Right ventricle myocardium inferior (tissue), 1 donor: ENCODE data around the gene CASP14. TPM values are rescaled to one million over a fixed set of nuclear protein-coding genes. Genes with fewer than 3 reads are reported as not detected.
"Not testable (repeated sequence)": the region's sequence is repeated elsewhere in the genome, so short reads cannot be mapped to it uniquely, and the experiment has no call there.

Source experiments
- ATAC-seq: fragments of 200-7000 bp; cut with Tn5 transposase; one replicate; pipeline ENCODE4 v1.9.1; 2020; ENCODE audit warnings: mild to moderate bottlenecking, moderate library complexity
- DNase-seq: peaks from one replicate; pipeline ENCODE4 v3.0.0; 2021; ENCODE audit errors: missing footprints
- intact Hi-C: fragments of 100-400 bp; cut with DNase I; formaldehyde crosslinking; loops from one replicate; pipeline ENCODE4 v1.11.0; 2022
- total RNA-seq: library from RNA; stranded (reverse); fragmentation: NEBNext Ultra II Directional; extraction: Animal tissue kit (Norgen Biotek cat#: 25700); gene quantifications from one replicate; pipeline ENCODE4 v1.2.1, GENCODE V29; 2021
- donor health status: DM: no; HTN: yes; CAD: no; lungs with severe emphysema.

Gene CASP14
- total RNA-seq, 1 donor from 2014 or later = not detected

DNA sequence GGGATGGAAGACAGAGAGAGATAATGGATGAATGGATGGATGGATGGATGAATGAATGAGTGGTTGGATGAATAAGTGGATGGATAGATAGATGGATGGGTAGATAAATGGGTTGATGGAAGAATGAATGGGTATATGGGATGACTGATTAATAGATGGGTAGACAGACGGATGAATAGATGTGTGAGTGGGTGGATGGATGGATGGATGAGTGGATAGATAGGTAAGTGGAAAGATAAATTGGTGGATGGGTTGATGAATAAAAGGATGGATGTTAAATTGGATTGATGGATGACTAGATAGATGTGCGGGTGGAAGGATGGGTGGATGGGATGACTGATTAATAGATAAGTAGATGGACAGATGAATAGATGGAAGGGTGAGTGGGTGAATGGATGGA, 1.4 kb downstream of the CASP14 start:
- ATAC-seq (no peak), DNase-seq (no peak)
- intact Hi-C loops = no loop called here

GRCh38 chr19:15062036-15062435, 12.8 kb downstream of the CASP14 start:
- no peak for DNase-seq
- ATAC-seq = no peak
- intact Hi-C loops = no loop called here

- intact Hi-C loops, DNase-seq, ATAC-seq: not testable (repeated sequence)
Measured at GRCh38 chr19:15070386-15070785, 21.1 kb downstream of the CASP14 start.

DNA sequence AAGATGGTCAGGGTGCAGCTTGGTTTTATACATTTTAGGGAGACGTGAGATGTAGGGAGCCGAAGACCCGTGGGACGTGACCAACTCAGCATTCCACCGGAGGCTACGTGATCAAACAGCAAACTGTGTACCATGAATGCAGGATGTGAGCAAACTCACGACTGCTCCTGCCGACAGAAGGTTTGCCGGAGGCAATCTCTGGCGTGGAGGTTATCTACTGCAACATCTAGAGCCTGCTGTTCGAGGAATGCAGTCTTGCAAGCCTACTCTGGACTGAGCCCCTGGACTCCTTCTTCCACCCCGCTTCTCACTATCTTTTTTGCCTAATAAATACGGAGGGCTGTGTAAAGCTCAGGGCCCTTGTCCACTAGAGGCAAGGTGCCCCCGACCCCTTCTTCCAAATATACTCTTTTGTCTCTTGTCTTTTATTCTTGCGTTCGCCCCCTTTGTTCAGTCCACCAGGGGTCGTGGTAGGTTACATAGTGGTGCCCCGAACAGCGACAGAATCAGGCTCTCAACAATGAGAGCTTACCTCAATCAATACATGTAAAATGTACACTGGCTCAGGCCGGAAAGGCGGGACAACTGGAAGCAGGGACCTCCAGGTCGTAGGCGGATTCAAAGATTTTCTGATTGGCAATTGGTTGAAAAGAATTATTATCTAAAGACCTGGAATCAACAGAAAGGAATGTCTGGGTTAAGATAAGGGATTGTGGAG, 23.8 kb downstream of the CASP14 start:
- ATAC-seq = no peak
- intact Hi-C loops = no loop called here
- DNase-seq = no peak

DNA sequence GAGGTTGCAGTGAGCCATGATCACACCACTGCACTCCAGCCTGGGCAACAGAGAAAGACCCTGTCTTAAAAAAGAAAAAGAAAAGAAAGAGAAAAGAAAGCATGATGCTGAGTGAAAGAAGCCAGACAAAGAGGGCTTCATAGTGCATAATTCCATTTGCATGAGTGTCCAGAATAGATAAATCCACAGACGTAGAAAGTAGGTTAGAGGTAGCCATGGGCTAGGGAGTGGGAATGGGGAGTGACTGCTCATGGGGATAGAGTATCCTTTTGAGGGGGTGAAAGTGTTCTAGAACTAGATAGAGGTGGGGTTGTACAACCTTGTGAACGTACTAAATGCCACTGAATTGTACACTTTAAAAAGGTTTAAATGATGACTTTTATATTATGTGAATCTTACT, 25.1 kb downstream of the CASP14 start:
- ATAC-seq (no peak), DNase-seq (no peak)
- intact Hi-C loops = no loop called here

DNA sequence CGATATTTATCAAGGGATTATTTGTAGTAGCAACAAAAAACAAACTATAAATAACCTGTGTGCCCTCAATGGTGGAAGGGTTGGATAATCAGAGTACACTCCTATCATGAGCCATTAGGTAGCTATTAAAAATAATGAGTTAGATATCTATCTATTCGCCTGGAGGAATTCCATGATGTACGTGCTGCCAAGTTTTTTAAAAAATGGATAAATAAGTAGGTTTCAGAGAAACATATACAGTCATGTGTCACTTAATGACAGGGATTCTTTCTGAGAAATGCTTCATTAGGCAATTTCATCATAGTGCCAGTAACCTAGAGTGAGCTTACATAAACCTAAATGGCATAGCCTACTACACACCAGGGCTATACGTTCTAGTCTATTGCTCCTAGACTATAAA, 26.5 kb downstream of the CASP14 start:
- ATAC-seq = no peak
- intact Hi-C loops = no loop called here
- no peak for DNase-seq

- DNase-seq, intact Hi-C loops, ATAC-seq: not testable (repeated sequence)
Measured at GRCh38 chr19:15080002-15080401, 30.7 kb downstream of the CASP14 start.

DNA sequence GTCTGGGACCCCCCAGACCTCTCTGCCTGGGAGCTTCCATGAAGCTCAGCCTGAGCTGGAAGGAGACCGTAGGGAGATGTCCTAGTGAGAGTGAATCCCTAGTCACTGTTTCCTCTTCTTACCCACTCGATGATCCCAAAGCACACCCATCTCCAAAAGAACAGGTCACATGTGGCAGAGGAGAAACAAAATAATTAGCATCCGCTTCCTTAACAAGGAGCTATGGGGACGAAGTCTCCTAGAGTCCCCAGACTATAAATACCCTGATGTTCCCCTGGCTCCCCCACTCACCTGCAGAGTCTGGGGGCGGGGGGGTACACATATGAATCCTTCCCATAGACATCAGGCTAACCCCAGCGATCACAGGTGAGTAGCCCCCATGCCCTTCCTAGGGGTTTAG, 32.6 kb downstream of the CASP14 start, which contains the start of gene OR1I1:
OR1I1 (plus strand) TSS at position 301 of the 400 bp plus-strand sequence. CDS start 4,855 bp downstream, outside the sequence.
- intact Hi-C loops = no loop called here
- no peak for DNase-seq
- ATAC-seq = no peak

GRCh38 chr19:15087182-15087581, 37.9 kb downstream of the CASP14 start:
- ATAC-seq = no peak
- intact Hi-C loops = no loop called here
- no peak for DNase-seq

DNA sequence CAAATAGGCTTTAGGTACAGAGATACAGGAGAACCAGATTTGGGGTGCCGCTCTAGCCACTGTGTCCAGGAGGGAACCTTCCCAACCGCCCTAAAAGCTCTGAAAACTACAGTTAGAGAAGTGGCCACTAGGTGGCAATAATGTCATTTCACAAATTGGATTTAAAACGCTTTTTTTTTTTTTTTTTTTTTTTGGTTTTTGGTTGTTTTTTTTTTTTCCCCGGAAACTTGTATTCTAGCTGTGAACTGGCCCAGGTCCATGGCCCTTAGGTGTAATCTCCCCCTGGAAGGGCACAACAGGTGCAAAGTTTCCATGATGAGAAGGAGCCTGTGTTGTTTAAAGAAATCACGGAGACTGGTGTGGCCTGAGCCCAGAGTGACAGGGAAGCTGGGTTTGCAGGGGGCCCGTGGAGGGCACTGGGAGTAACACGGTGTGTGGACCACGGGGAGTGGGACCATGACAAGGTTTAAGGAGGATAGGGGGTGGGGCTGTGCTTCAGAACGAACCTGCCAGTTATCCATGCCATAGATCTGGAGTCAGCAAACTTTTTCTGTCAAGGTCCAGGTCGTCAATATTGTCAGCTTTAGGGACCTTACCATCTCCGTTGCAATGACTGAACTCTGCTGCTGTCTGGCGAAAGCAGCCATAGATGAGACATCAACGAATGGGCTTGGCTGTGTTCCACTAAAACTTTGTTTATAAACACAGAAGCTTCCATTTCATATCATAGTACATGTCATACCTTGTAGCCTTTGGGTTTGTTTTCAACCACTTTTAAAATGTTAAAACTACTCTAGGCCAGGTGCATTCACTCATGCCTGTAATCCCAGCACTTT, 42.9 kb downstream of the CASP14 start:
- no peak for DNase-seq

GRCh38 chr19:15093001-15093400, 43.7 kb downstream of the CASP14 start:
- DNase-seq (no peak), ATAC-seq (no peak)
- intact Hi-C loops = loop anchor here (2.0 to 5.0 kb wide), 2 partner anchors 58 to 464 kb away; no protein-coding TSS in a partner anchor

More for the DNA sequence above, 42.9 kb downstream of the CASP14 start:
- no peak for ATAC-seq
- intact Hi-C loops = loop anchor here (2.0 to 5.0 kb wide), 2 partner anchors 59 to 465 kb away; no protein-coding TSS in a partner anchor

DNA sequence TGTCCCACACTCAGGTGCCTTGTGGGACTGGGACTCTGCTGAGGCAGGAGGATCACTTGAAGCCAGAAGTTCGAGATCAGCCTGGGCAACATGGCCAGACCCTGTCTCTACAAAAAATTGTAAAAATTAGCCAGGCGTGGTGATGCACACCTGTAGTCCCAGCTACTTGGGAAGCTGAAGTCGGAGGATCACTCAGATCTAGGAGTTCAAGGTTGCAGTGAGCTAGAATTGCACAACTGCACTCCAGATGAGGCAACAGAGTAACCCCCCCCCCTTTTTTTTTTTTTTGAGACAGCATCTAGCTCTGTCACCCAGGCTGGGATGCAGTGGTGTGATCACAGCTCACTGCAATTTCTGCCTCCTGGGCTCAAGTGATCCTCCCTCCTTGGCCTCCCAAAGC, 46.9 kb downstream of the CASP14 start:
- intact Hi-C loops = no loop called here
- ATAC-seq (no peak), DNase-seq (no peak)

GRCh38 chr19:15097980-15098379, 48.7 kb downstream of the CASP14 start:
- ATAC-seq, intact Hi-C loops: not testable (repeated sequence)

GRCh38 chr19:15098460-15098859, 49.2 kb downstream of the CASP14 start:
- ATAC-seq (no peak), DNase-seq (no peak)
- intact Hi-C loops = no loop called here

More at GRCh38 chr19:15097980-15098379, 48.7 kb downstream of the CASP14 start:
- DNase-seq = not testable (repeated sequence)

DNA sequence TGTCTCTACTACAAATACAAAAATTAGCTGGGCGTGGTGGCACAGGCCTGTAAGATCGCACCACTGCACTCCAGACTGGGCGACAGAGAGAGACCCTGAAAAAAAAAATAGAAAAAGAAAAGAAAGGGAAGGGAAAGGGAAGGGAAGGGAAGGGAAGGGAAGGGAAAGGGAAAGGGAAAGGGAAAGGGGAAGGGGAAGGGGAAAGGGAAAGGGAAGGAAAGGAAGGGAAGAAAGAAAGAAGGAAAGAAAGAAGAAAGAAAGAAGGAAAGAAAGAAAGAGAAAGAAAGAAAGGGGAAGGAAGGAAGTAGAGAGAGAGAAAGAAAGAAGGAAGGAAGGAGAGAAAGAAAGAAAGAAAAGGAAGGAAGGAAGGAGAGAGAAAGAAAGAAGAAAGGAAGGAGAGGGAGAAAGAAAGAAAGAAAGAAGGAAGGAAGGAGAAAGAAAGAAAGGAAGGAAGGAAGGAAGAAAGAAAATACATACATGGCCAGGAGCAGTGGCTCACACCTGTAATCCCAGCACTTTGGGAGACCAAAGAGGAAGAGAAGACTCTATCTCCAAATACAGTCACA, 49.8 kb downstream of the CASP14 start:
- DNase-seq (no peak), ATAC-seq (no peak)
- intact Hi-C loops = no loop called here

GRCh38 chr19:15101479-15102082, 52.3 kb downstream of the CASP14 start:
- intact Hi-C loops = loop anchor here (2.0 kb wide), 1 partner anchor 49 kb away; no protein-coding TSS in a partner anchor
- DNase-seq (no peak), ATAC-seq (peak; percentile 60)

DNA sequence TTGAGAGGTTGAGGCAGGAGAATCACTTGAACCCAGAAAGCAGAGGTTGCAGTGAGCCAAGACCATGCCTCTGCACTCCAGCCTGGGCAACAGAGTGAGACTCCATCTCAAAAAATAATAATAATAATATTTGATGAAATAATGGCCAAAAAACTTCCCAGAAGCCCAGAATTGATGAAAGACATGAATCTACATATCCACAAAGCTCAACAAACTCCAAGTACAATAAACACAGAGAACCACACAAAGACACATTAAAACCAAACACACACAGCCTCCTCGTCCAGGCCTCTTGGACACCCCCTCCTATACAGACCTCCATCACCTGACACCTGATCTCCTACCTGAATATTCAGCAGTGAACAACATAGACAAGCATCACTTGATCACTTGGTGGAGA, 54.7 kb downstream of the CASP14 start:
- DNase-seq (no peak), ATAC-seq (no peak)
- intact Hi-C loops = no loop called here

DNA sequence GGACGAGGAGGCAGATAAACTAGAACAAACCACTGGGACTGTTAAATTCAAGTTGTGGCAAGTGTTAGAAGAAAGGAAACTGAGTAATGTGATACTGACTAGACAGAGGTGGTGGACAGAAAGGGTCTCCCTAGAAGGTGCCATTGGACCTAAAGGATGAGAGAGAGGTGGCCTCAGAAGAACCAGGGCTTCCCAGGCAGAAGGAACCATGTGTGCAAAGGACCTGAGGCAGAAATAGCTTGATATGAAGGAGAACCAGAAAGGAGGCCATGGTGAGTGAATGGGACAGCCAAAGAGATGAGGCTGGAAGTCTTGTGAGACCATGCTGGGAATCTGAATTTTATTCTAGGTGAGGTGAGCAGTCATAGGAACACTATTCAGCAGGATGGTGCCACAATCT, 55.1 kb downstream of the CASP14 start:
- intact Hi-C loops = no loop called here
- no peak for ATAC-seq
- DNase-seq = no peak

- ATAC-seq (no peak), DNase-seq (no peak)
- intact Hi-C loops = no loop called here
Measured at GRCh38 chr19:15105044-15105443, 55.8 kb downstream of the CASP14 start.
